ENCODE measurements around the gene SRRD. TPM values are rescaled to one million over a fixed set of nuclear protein-coding genes. Genes with fewer than 3 reads are reported as not detected.

SRRD gene
- polyA plus RNA-seq, 1 experiment = 13.1 TPM

DNA sequence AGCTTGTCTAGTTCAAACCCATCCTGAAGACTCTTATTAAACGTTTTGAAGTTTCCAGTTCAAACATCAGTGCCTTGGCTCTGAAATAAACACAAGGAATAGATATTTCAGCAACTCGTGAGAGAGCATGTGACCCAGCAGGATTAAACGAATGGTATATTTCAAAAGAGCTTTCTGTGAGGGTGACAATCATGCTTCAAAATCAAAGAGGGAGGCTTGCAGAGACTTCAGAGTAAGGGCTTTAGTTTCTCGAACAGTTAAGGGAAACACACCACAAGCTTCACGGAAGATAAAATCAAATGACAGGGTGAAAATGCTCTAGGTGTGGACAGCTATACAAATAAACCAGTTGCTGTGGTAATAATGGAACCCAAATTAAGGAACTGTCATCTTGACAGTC, 1.5 kb upstream of the SRRD start:
- Histone ChIP-seq H3K4me3 (ENCODE audit: low read depth, low read length) (no peak overlapping the region), H3K27me3 (ENCODE audit: control insufficient read depth, insufficient read depth, low read length) (no peaks in the 10 kb centered on the region), H3K36me3 (ENCODE audit: control insufficient read depth, insufficient read depth, low read length) (no peaks in the 10 kb centered on the region)
- ChIA-PET POLR2A (no interaction called here), CTCF (interaction anchor here (0.7 to 1.8 kb wide), 6 partner anchors 14 to 52 kb away, joined by 3 to 4 read pairs (median 4); partner anchors contain the start of gene TFIP11)
- TF ChIP-seq, protein P1, sequence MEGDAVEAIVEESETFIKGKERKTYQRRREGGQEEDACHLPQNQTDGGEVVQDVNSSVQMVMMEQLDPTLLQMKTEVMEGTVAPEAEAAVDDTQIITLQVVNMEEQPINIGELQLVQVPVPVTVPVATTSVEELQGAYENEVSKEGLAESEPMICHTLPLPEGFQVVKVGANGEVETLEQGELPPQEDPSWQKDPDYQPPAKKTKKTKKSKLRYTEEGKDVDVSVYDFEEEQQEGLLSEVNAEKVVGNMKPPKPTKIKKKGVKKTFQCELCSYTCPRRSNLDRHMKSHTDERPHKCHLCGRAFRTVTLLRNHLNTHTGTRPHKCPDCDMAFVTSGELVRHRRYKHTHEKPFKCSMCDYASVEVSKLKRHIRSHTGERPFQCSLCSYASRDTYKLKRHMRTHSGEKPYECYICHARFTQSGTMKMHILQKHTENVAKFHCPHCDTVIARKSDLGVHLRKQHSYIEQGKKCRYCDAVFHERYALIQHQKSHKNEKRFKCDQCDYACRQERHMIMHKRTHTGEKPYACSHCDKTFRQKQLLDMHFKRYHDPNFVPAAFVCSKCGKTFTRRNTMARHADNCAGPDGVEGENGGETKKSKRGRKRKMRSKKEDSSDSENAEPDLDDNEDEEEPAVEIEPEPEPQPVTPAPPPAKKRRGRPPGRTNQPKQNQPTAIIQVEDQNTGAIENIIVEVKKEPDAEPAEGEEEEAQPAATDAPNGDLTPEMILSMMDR (IDR thresholded peaks at IDR 0.05; ENCODE audit: insufficient read depth, low read depth, low read length) = no peak
- DNase-seq (ENCODE audit: low read depth) = no peak

DNA sequence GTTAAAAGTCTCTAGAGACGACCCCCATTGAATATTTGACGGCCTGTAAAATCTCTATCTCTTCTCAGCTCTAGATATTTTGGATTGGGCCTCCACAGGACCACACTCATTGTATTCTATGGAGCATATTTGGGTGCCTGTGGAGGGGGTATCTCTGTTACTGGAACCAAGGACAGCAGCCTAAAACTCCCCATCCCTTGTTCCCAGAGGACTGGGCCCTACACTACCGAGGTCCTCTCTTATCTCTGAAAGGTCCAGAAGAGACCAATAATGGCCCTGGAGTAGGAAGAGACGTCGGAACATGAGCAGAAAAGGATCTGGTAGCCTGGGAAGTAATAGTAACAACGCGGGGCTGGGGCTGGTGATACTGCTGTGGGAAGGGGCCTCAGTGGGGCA, 636 bp upstream of the SRRD start:
- TF ChIP-seq, protein P1 (IDR thresholded peaks at IDR 0.05; ENCODE audit: insufficient read depth, low read depth, low read length) = no peak
- CTCF ChIA-PET = interaction anchor here (0.7 to 1.8 kb wide), 7 partner anchors 13 to 86 kb away, joined by 3 to 4 read pairs (median 4); no protein-coding TSS in a partner anchor
- no peak for DNase-seq (ENCODE audit: low read depth)
- Histone ChIP-seq H3K36me3 (ENCODE audit: control insufficient read depth, insufficient read depth, low read length) (peaks cover 2% of the 10 kb centered on the region), H3K4me3 (ENCODE audit: low read depth, low read length) (peak overlapping the region; percentile 82), H3K27me3 (ENCODE audit: control insufficient read depth, insufficient read depth, low read length) (no peaks in the 10 kb centered on the region)
- POLR2A ChIA-PET = no interaction called here

DNA sequence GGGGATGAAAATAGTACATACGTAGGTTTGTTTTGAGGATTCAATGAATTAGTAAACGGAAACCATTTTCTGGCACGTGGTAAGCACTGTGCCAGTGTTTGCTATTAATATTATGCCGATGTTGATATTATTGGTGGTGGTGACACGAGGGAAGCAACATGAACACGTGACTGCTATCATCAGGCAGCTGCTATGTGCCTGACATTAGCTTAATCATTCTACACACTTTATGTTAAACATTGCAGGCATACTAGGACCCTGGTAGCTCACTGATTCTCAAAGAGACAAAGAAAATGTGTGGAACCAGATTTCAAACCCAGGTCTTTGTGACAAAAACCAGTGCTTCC, 656 bp downstream of the SRRD start:
- DNase-seq (ENCODE audit: low read depth) = no peak
- ChIA-PET POLR2A (no interaction called here), CTCF (interaction anchor here (0.9 to 1.2 kb wide), 4 partner anchors 15 to 182 kb away, joined by 3 to 4 read pairs (median 3); no protein-coding TSS in a partner anchor)
- H3K27me3 ChIP-seq (ENCODE audit: control insufficient read depth, insufficient read depth, low read length) = no peaks in the 10 kb centered on the region
- TF ChIP-seq, protein P1 (IDR thresholded peaks at IDR 0.05; ENCODE audit: insufficient read depth, low read depth, low read length) = no peak
- H3K36me3 ChIP-seq (ENCODE audit: control insufficient read depth, insufficient read depth, low read length) = peaks cover 5% of the 10 kb centered on the region
- peak overlapping the region; percentile 82 for H3K4me3 ChIP-seq (ENCODE audit: low read depth, low read length)

DNA sequence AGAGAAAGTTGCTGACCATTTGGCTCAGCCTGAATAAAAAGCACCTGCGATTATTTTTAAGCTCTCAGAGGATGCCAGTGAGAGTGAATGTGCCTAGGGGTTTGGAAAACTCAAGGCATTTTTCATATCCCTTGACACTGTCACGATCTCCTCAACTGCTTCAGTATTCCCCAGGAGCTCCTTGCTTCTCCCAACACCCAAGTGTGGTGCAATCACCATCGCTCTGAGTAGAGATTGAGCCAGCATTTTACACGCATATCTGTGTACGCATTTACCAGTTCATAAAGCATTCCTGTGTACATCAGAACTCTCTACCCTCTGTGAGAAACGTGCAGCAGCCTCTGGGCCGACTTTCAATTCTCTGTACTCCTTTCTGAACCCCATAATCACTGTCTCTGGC, 1.3 kb downstream of the SRRD start:
- POLR2A ChIA-PET = no interaction called here
- no peak for DNase-seq (ENCODE audit: low read depth)
- H3K27me3 ChIP-seq (ENCODE audit: control insufficient read depth, insufficient read depth, low read length) = no peaks in the 10 kb centered on the region
- H3K36me3 ChIP-seq (ENCODE audit: control insufficient read depth, insufficient read depth, low read length) = peaks cover 6% of the 10 kb centered on the region
- TF ChIP-seq, protein P1 (IDR thresholded peaks at IDR 0.05; ENCODE audit: insufficient read depth, low read depth, low read length) = no peak
- no peak overlapping the region for H3K4me3 ChIP-seq (ENCODE audit: low read depth, low read length)
- CTCF ChIA-PET = interaction anchor here (0.9 to 1.2 kb wide), 3 partner anchors 14 to 181 kb away, joined by 3 read pairs; no protein-coding TSS in a partner anchor

DNA sequence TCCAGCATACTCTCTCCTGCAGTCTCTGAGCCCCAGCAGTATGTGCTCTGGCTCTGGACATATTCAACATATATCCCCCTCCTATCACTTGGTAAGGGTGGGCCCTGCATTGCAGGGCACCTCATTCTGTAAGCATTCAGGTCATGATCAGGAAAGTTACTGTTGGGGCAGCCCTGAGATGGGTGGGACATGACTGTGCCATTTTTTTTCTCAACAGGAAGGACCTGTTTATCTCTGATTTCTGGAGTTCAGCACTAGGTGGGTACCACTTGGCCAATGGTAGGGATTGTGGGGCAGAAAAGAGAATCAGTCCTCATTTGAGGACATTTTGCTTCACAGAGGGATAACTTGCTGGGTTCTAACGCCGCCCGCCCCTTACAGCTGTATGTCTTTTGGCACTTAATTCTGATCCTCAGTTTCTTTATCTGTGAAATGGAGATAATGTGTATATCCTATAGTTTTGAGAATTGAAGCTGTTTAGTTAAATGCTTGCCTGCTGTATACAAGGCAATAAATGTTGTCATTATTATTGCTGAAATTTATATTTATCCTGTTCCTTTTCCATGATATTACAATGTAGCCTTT, 2.2 kb downstream of the SRRD start:
- CTCF ChIA-PET = interaction anchor here (1.2 kb wide), 1 partner anchor 14 kb away, joined by 3 read pairs; no protein-coding TSS in a partner anchor
- POLR2A ChIA-PET = no interaction called here
- Histone ChIP-seq H3K4me3 (ENCODE audit: low read depth, low read length) (no peak overlapping the region), H3K27me3 (ENCODE audit: control insufficient read depth, insufficient read depth, low read length) (no peaks in the 10 kb centered on the region), H3K36me3 (ENCODE audit: control insufficient read depth, insufficient read depth, low read length) (peaks cover 6% of the 10 kb centered on the region)
- DNase-seq (ENCODE audit: low read depth) = no peak
- TF ChIP-seq, protein P1 (IDR thresholded peaks at IDR 0.05; ENCODE audit: insufficient read depth, low read depth, low read length) = no peak
